GM18951 (cell line): Measurements from ENCODE around the gene ANKRD40.

ENCODE experiments used
- POLR2A ChIP-seq: IDR thresholded peaks from 4 replicates; pipeline ENCODE4 v1.6.1; 2011; ENCODE audit warnings: mild to moderate bottlenecking; ENCODE audit not compliant: insufficient read length, insufficient read depth; ENCODE audit errors: extremely low read depth
- in situ Hi-C: fragments of 300-500 bp; cut with MboI; formaldehyde crosslinking; loops from one replicate; pipeline ENCODE4 v1.12.0; 2022; ENCODE audit warnings: low sequenced_read_pairs, mixed read lengths, inconsistent platforms; ENCODE audit not compliant: unreplicated experiment

The ANKRD40 gene

GRCh38 chr17:50663812-50664374 is 43.8 kb downstream of the ANKRD40 start:
- in situ Hi-C loops, result no loop called here

GRCh38 chr17:50662632-50663225 is 45.0 kb downstream of the ANKRD40 start:
- in situ Hi-C loops, result no loop called here

More at GRCh38 chr17:50663812-50664374, 43.8 kb downstream of the ANKRD40 start:
- TF ChIP-seq POLR2A, result no peak

GRCh38 chr17:50661795-50662391 is 45.8 kb downstream of the ANKRD40 start:
- TF ChIP-seq POLR2A, result no peak
- in situ Hi-C loops, result no loop called here

More at GRCh38 chr17:50662632-50663225, 45.0 kb downstream of the ANKRD40 start:
- TF ChIP-seq POLR2A, result no peak

GRCh38 chr17:50661348-50661747 is 46.4 kb downstream of the ANKRD40 start:
- in situ Hi-C loops, result no loop called here

GRCh38 chr17:50660887-50661345 is 46.8 kb downstream of the ANKRD40 start:
- no peak for TF ChIP-seq POLR2A
- in situ Hi-C loops, result no loop called here

More at GRCh38 chr17:50661348-50661747, 46.4 kb downstream of the ANKRD40 start:
- TF ChIP-seq POLR2A, result no peak

- TF ChIP-seq POLR2A, result no peak
- in situ Hi-C loops, result no loop called here
Observed at GRCh38 chr17:50660042-50660886, 47.5 kb downstream of the ANKRD40 start.

- no peak for TF ChIP-seq POLR2A
- in situ Hi-C loops, result no loop called here
Observed at GRCh38 chr17:50659179-50659578, 48.5 kb downstream of the ANKRD40 start.

GRCh38 chr17:50658616-50659015 is 49.1 kb downstream of the ANKRD40 start:
- TF ChIP-seq POLR2A, result no peak

GRCh38 chr17:50657627-50658026 is 50.1 kb downstream of the ANKRD40 start:
- in situ Hi-C loops, result no loop called here
- no peak for TF ChIP-seq POLR2A

More at GRCh38 chr17:50658616-50659015, 49.1 kb downstream of the ANKRD40 start:
- in situ Hi-C loops, result no loop called here

GRCh38 chr17:50657054-50657453 is 50.7 kb downstream of the ANKRD40 start:
- no peak for TF ChIP-seq POLR2A
- in situ Hi-C loops, result no loop called here

GRCh38 chr17:50656509-50656908 is 51.2 kb downstream of the ANKRD40 start:
- TF ChIP-seq POLR2A, result no peak
- in situ Hi-C loops, result no loop called here

GRCh38 chr17:50653738-50654137 is 54.0 kb downstream of the ANKRD40 start:
- in situ Hi-C loops, result no loop called here
- no peak for TF ChIP-seq POLR2A

GRCh38 chr17:50651661-50652060 is 56.1 kb downstream of the ANKRD40 start:
- in situ Hi-C loops, result no loop called here
- TF ChIP-seq POLR2A, result no peak
